HEK293 (cell line): Measurements from ENCODE around the gene OR2A2.

ENCODE experiments used
- BCL11A ChIP-seq: fragments of 450-650 bp; formaldehyde crosslinking; IDR thresholded peaks from 2 replicates; pipeline ENCODE4 v1.5.1; 2016; ENCODE audit warnings: low read depth, missing biosample characterization, missing genetic modification characterization
- ZBTB17 ChIP-seq: fragments of 450-650 bp; formaldehyde crosslinking; IDR thresholded peaks from 2 replicates; pipeline ENCODE4 v1.5.1; 2016; ENCODE audit warnings: missing biosample characterization, missing genetic modification characterization
- ZNF292 ChIP-seq: fragments of 450-650 bp; formaldehyde crosslinking; IDR thresholded peaks from 2 replicates; pipeline ENCODE4 v1.5.1; 2016; ENCODE audit warnings: low read depth, missing biosample characterization, missing genetic modification characterization, borderline replicate concordance
- ZNF843 ChIP-seq: fragments of 450-650 bp; formaldehyde crosslinking; IDR thresholded peaks from 2 replicates; pipeline ENCODE4 v1.5.1; 2016; ENCODE audit warnings: missing biosample characterization, missing genetic modification characterization
- ZSCAN23 ChIP-seq: fragments of 450-650 bp; formaldehyde crosslinking; IDR thresholded peaks from 2 replicates; pipeline ENCODE4 v1.5.1; 2016; ENCODE audit warnings: missing biosample characterization, missing genetic modification characterization
- TF ChIP-seq, protein P1 (sequence below): fragments of 450-650 bp; formaldehyde crosslinking; IDR thresholded peaks from 2 replicates; pipeline ENCODE4 v1.5.1; 2016; ENCODE audit warnings: missing biosample characterization, missing genetic modification characterization
- TF ChIP-seq, protein P2 (sequence below): fragments of 450-650 bp; formaldehyde crosslinking; IDR thresholded peaks from 2 replicates; pipeline ENCODE4 v1.5.1; 2016; ENCODE audit warnings: missing biosample characterization, missing genetic modification characterization, low read depth
- TF ChIP-seq, protein P3 (sequence below): fragments of 450-650 bp; IDR thresholded peaks from 2 replicates; pipeline ENCODE4 v1.5.1; 2018; ENCODE audit warnings: missing biosample characterization, missing genetic modification characterization
- TF ChIP-seq, protein P4 (sequence below): fragments of 450-650 bp; formaldehyde crosslinking; IDR thresholded peaks from 2 replicates; pipeline ENCODE4 v1.5.1; 2016; ENCODE audit warnings: missing biosample characterization, missing genetic modification characterization

DNA sequence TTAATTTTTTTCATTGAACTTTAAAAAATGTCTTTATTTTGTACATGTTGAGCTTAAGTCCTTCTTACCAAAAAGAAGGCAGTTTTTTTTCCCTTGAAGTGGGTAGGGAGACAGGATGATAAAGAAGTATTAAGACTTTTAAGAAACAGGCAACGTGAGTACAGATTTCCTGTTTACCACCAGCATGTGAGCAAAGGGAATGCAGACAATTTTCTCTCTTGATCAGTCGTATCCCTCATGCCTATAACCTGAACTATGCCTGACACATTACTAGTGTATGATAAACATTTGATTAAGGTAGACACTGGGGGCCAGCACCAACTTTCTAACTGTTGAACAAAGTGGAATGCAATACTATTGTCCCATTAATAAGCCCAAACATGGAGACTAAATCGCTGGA lies 8.8 kb upstream of the OR2A2 start:
- TF ChIP-seq ZSCAN23 (tag by site-specific recombination): no peak
- TF ChIP-seq, protein P1, sequence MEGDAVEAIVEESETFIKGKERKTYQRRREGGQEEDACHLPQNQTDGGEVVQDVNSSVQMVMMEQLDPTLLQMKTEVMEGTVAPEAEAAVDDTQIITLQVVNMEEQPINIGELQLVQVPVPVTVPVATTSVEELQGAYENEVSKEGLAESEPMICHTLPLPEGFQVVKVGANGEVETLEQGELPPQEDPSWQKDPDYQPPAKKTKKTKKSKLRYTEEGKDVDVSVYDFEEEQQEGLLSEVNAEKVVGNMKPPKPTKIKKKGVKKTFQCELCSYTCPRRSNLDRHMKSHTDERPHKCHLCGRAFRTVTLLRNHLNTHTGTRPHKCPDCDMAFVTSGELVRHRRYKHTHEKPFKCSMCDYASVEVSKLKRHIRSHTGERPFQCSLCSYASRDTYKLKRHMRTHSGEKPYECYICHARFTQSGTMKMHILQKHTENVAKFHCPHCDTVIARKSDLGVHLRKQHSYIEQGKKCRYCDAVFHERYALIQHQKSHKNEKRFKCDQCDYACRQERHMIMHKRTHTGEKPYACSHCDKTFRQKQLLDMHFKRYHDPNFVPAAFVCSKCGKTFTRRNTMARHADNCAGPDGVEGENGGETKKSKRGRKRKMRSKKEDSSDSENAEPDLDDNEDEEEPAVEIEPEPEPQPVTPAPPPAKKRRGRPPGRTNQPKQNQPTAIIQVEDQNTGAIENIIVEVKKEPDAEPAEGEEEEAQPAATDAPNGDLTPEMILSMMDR (tag by site-specific recombination): no peak
- no peak for TF ChIP-seq BCL11A
- TF ChIP-seq, protein P2, sequence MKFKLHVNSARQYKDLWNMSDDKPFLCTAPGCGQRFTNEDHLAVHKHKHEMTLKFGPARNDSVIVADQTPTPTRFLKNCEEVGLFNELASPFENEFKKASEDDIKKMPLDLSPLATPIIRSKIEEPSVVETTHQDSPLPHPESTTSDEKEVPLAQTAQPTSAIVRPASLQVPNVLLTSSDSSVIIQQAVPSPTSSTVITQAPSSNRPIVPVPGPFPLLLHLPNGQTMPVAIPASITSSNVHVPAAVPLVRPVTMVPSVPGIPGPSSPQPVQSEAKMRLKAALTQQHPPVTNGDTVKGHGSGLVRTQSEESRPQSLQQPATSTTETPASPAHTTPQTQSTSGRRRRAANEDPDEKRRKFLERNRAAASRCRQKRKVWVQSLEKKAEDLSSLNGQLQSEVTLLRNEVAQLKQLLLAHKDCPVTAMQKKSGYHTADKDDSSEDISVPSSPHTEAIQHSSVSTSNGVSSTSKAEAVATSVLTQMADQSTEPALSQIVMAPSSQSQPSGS (tag by site-specific recombination): no peak
- TF ChIP-seq, protein P3, sequence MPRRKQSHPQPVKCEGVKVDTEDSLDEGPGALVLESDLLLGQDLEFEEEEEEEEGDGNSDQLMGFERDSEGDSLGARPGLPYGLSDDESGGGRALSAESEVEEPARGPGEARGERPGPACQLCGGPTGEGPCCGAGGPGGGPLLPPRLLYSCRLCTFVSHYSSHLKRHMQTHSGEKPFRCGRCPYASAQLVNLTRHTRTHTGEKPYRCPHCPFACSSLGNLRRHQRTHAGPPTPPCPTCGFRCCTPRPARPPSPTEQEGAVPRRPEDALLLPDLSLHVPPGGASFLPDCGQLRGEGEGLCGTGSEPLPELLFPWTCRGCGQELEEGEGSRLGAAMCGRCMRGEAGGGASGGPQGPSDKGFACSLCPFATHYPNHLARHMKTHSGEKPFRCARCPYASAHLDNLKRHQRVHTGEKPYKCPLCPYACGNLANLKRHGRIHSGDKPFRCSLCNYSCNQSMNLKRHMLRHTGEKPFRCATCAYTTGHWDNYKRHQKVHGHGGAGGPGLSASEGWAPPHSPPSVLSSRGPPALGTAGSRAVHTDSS (tag by site-specific recombination): no peak
- TF ChIP-seq ZNF292 (tag by site-specific recombination): no peak
- TF ChIP-seq ZNF843: no peak
- TF ChIP-seq, protein P4, sequence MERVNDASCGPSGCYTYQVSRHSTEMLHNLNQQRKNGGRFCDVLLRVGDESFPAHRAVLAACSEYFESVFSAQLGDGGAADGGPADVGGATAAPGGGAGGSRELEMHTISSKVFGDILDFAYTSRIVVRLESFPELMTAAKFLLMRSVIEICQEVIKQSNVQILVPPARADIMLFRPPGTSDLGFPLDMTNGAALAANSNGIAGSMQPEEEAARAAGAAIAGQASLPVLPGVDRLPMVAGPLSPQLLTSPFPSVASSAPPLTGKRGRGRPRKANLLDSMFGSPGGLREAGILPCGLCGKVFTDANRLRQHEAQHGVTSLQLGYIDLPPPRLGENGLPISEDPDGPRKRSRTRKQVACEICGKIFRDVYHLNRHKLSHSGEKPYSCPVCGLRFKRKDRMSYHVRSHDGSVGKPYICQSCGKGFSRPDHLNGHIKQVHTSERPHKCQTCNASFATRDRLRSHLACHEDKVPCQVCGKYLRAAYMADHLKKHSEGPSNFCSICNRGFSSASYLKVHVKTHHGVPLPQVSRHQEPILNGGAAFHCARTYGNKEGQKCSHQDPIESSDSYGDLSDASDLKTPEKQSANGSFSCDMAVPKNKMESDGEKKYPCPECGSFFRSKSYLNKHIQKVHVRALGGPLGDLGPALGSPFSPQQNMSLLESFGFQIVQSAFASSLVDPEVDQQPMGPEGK: no peak
- no peak for TF ChIP-seq ZBTB17 (tag by site-specific recombination)
